GM12878 (cell line): Measurements from ENCODE around the gene UHRF2. TPM values are rescaled to one million over a fixed set of nuclear protein-coding genes. Genes with fewer than 3 reads are reported as not detected.

Source experiments
- ATAC-seq: fragments of 200-7000 bp; cut with Tn5 transposase; 3 replicates; pipeline ENCODE4 v1.9.1; 2020; ENCODE audit warnings: mild to moderate bottlenecking, moderate library complexity
- BruUV-seq: library from RNA; stranded (reverse); fragments of 400-500 nt; replicated peaks from 2 replicates; lab custom pipeline; 2021; lab: Mats Ljungman, UMichigan
- CTCF ChIA-PET: fragments of 300-600 bp; sonication (Branson Sonifier 250); formaldehyde crosslinking; extraction: SDS; loops from one replicate; lab custom pipeline; 2021; ENCODE audit warnings: inconsistent platforms; lab: Yijun Ruan, JAX
- POLR2A ChIA-PET: fragments of 350-600 bp; formaldehyde crosslinking; extraction: SDS; loops from one replicate; lab custom pipeline; 2021; ENCODE audit warnings: inconsistent platforms; lab: Charles Lee
- RAD21 ChIA-PET: fragments of 300-600 bp; sonication (Branson Sonifier 250); formaldehyde crosslinking; loops from one replicate; lab custom pipeline; 2023; ENCODE audit warnings: antibody characterized with exemption; ENCODE audit not compliant: unreplicated experiment; lab: Charles Lee
- SMC1A ChIA-PET: fragments of 300-600 bp; sonication (Branson Sonifier 250); formaldehyde crosslinking; loops from one replicate; lab custom pipeline; 2023; ENCODE audit not compliant: unreplicated experiment, uncharacterized antibody; lab: Charles Lee
- DNase-seq: peaks from one replicate; pipeline ENCODE4 v3.0.0-alpha.2; 2011; ENCODE audit warnings: low read depth, low spot score
- FAIRE-seq: peaks from 3 replicates; lab custom pipeline; 2011; peaks lifted over from hg19 to GRCh38; lab: Jason Lieb, UNC
- H2AFZ ChIP-seq: 2 replicates; pipeline ENCODE4 v1.6.0; 2011; ENCODE audit warnings: low read depth, low read length, control low read depth; ENCODE audit not compliant: control insufficient read depth
- H3K27ac ChIP-seq: 2 replicates; pipeline ENCODE4 v1.5.1; 2011; ENCODE audit warnings: control low read depth; ENCODE audit not compliant: control insufficient read depth, insufficient read depth
- H3K27me3 ChIP-seq, 2 experiments: replicated peaks in 1 of 2; 2 replicates each; pipeline versions ENCODE4 v1.6.0 to v1.6.1; 2011; ENCODE audit warnings: low read length in 1 of 2; ENCODE audit not compliant: control insufficient read depth in 2 of 2, insufficient read depth in 2 of 2
- H3K36me3 ChIP-seq, 2 experiments: 2 replicates each; pipeline ENCODE4 v1.5.1; 2011; ENCODE audit warnings: low read length in 1 of 2; ENCODE audit not compliant: control insufficient read depth in 2 of 2, insufficient read depth in 2 of 2
- H3K4me1 ChIP-seq: 2 replicates; pipeline ENCODE4 v1.6.1; 2011; ENCODE audit warnings: mild to moderate bottlenecking, low read length, moderate library complexity, mixed read lengths; ENCODE audit not compliant: control insufficient read depth, insufficient read depth
- H3K4me2 ChIP-seq: 2 replicates; pipeline ENCODE4 v1.6.0; 2011; ENCODE audit warnings: control low read depth; ENCODE audit not compliant: control insufficient read depth, insufficient read depth
- H3K4me3 ChIP-seq: fragments of 200-600 bp; sonication (generic); 2 replicates; pipeline ENCODE4 v1.5.1; 2016
- H3K79me2 ChIP-seq: 2 replicates; pipeline ENCODE4 v1.6.0; 2011; ENCODE audit warnings: low read length; ENCODE audit not compliant: control insufficient read depth, insufficient read depth
- H3K9ac ChIP-seq: 2 replicates; pipeline ENCODE4 v1.8.0; 2011; ENCODE audit warnings: low read length, control low read depth, mixed read lengths; ENCODE audit not compliant: control insufficient read depth, insufficient read depth
- H3K9me3 ChIP-seq: replicated peaks from 3 replicates; pipeline ENCODE4 v1.5.1; 2011; ENCODE audit warnings: mild to moderate bottlenecking, low read length; ENCODE audit not compliant: control insufficient read depth, insufficient read depth
- H4K20me1 ChIP-seq: 2 replicates; pipeline ENCODE4 v1.6.0; 2011; ENCODE audit not compliant: control insufficient read depth, insufficient read depth
- CEBPZ ChIP-seq: fragments of 150-350 bp; IDR thresholded peaks from 2 replicates; pipeline ENCODE4 v1.6.1; 2016; ENCODE audit warnings: low read depth, low read length
- EZH2 ChIP-seq: IDR thresholded peaks from 2 replicates; pipeline ENCODE4 v1.6.1; 2012; ENCODE audit warnings: low read depth, mild to moderate bottlenecking, control low read depth, inconsistent platforms, low read length, borderline replicate concordance; ENCODE audit not compliant: control insufficient read depth
- IRF5 ChIP-seq: fragments of 450-650 bp; IDR thresholded peaks from 2 replicates; pipeline ENCODE4 v1.6.1; 2017; ENCODE audit warnings: borderline replicate concordance
- NFIC ChIP-seq: IDR thresholded peaks from 2 replicates; pipeline ENCODE4 v1.6.1; 2012; ENCODE audit warnings: low read depth, mild to moderate bottlenecking, inconsistent platforms, low read length, moderate library complexity
- PAX8 ChIP-seq: fragments of 450-650 bp; IDR thresholded peaks from 2 replicates; pipeline ENCODE4 v1.6.1; 2017; ENCODE audit warnings: mild to moderate bottlenecking, moderate library complexity
- RUNX3 ChIP-seq: IDR thresholded peaks from 2 replicates; pipeline ENCODE4 v1.6.1; 2012; ENCODE audit warnings: low read length, inconsistent platforms
- SKIL ChIP-seq: fragments of 450-650 bp; IDR thresholded peaks from 2 replicates; pipeline ENCODE4 v1.6.1; 2017; ENCODE audit warnings: mild to moderate bottlenecking, low read depth, inconsistent platforms; ENCODE audit not compliant: poor library complexity, severe bottlenecking
- ZBTB11 ChIP-seq: fragments of 450-650 bp; formaldehyde crosslinking; IDR thresholded peaks from 2 replicates; pipeline ENCODE4 v1.5.0; 2022; ENCODE audit warnings: mild to moderate bottlenecking, missing genetic modification characterization
- ZZZ3 ChIP-seq: IDR thresholded peaks from 2 replicates; pipeline ENCODE4 v1.6.1; 2011; ENCODE audit warnings: low read depth; ENCODE audit not compliant: control insufficient read depth, insufficient read length
- WGBS: methylation state at CpG from one replicate; pipeline ENCODE4 v1.1.6; 2016; ENCODE audit warnings: low lambda C conversion rate; ENCODE audit not compliant: insufficient replicate concordance, insufficient coverage; ENCODE audit errors: missing lambda C conversion rate; 5-methylcytosine and 5-hydroxymethylcytosine counted together
- in situ Hi-C: fragments of 300-500 bp; cut with MboI; formaldehyde crosslinking; loops from 9 replicates; pipeline ENCODE4 v1.14.3; 2018; ENCODE audit warnings: mixed read lengths
- intact Hi-C: fragments of 100-400 bp; cut with micrococcal nuclease; formaldehyde crosslinking; loops from one replicate; pipeline ENCODE4 v1.14.2; 2022; ENCODE audit not compliant: unreplicated experiment
- polyA plus RNA-seq, 11 experiments: library from polyadenylated mRNA; depleted of rRNA in 4 of 11; unstranded in 6 of 11; stranded (reverse) in 5 of 11; fragments of >200 nt; fragmentation: Nextera tagmentation in 4 of 11; fragmentation: Illumina TruSeq in 1 of 11; extraction: Ambion mirVana in 4 of 11; extraction: Trizol in 1 of 11; gene quantifications; 1 replicate in 1 of 11; 2 replicates in 10 of 11; pipeline versions ENCODE4 v1.2.1 to v1.2.3, GENCODE V29; 2011 to 2016; ENCODE audit warnings: inconsistent platforms in 2 of 11, missing spikeins in 2 of 11, low read depth in 1 of 11
- total RNA-seq, 4 experiments: library from RNA; depleted of rRNA in 3 of 4; stranded (reverse); fragments of >200 nt in 3 of 4; fragmentation: Illumina TruSeq in 1 of 4; extraction: Trizol in 1 of 4; gene quantifications; 2 replicates each; pipeline versions ENCODE4 v1.2.1 to v1.2.3, GENCODE V29; 2013 to 2021

Gene UHRF2
- total and polyA plus RNA-seq, 10 of the 15 experiments (the other 5 are each of a cell fraction or from before 2014, with no cell fraction given) = 11.2 to 95.8 (median 43.1) TPM

- ChIA-PET POLR2A (interaction anchor here (1.6 kb wide), 1 partner anchor 36 kb away, joined by 4 read pairs; no protein-coding TSS in a partner anchor), SMC1A (no interaction called here), RAD21 (no interaction called here), CTCF (interaction anchor here (1.1 kb wide), 1 partner anchor 512 kb away, joined by 3 read pairs; no protein-coding TSS in a partner anchor)
- no peak for ATAC-seq
- H3K4me1 ChIP-seq = no peaks in the 10 kb centered on the region
- no TSS peak for BruUV-seq
- no peak for FAIRE-seq
- H3K4me3 ChIP-seq = no peak overlapping the region
- no peak overlapping the region for H3K27ac ChIP-seq
- H3K9ac ChIP-seq = no peak overlapping the region
- H2AFZ ChIP-seq = no peak overlapping the region
- H4K20me1 ChIP-seq = peaks cover 2% of the 10 kb centered on the region; the same call in 1 of the 2 replicates
- H3K79me2 ChIP-seq = peaks cover 84% of the 10 kb centered on the region
- peaks cover 0 to 7% of the 10 kb centered on the region in 2 experiments; a peak in 2 of 4 replicates for H3K36me3 ChIP-seq
- in situ Hi-C loops = no loop called here
- H3K9me3 ChIP-seq = peaks cover 1% of the 10 kb centered on the region; the same call in 2 of the 3 replicates
- 78% methylated on average over 5 of the region's 5 CpGs for WGBS
- H3K4me2 ChIP-seq = no peak overlapping the region
- no peaks in the 10 kb centered on the region for H3K27me3 ChIP-seq
- DNase-seq = no peak
- intact Hi-C loops = no loop called here
- TF ChIP-seq ZZZ3 = no peak
- TF ChIP-seq PAX8 = no peak
- TF ChIP-seq IRF5 = no peak
- no peak for TF ChIP-seq NFIC
- TF ChIP-seq CEBPZ = no peak
- TF ChIP-seq SKIL = no peak
- TF ChIP-seq EZH2 = no peak
- TF ChIP-seq RUNX3 = no peak
- TF ChIP-seq ZBTB11 (CRISPR knock-in tag) = no peak
Observed at GRCh38 chr9:6450641-6451375, 37.8 kb downstream of the UHRF2 start.
